SJCRH30 (cell line): Measurements from ENCODE around the gene FLRT1. TPM values are rescaled to one million over a fixed set of nuclear protein-coding genes. Genes with fewer than 3 reads are reported as not detected.

ENCODE experiments used
- DNase-seq, 2 experiments: peaks; one replicate each; pipeline ENCODE4 v3.0.0-alpha.2; 2015 to 2020
- H3K27ac ChIP-seq: fragments of 250-450 bp; sonication (Bioruptor Pico); 2 replicates; pipeline ENCODE4 v1.5.1; 2020; ENCODE audit warnings: mild to moderate bottlenecking, moderate library complexity
- H3K27me3 ChIP-seq: fragments of 250-450 bp; sonication (Bioruptor Pico); 2 replicates; pipeline ENCODE4 v1.5.1; 2020; ENCODE audit warnings: mild to moderate bottlenecking, moderate library complexity
- H3K36me3 ChIP-seq: fragments of 250-450 bp; sonication (Bioruptor Pico); 2 replicates; pipeline ENCODE4 v1.5.1; 2020; ENCODE audit warnings: mild to moderate bottlenecking, moderate library complexity
- H3K4me1 ChIP-seq: fragments of 250-450 bp; sonication (Bioruptor Pico); 2 replicates; pipeline ENCODE4 v1.5.1; 2020; ENCODE audit warnings: mild to moderate bottlenecking, moderate library complexity
- H3K4me3 ChIP-seq: fragments of 250-450 bp; sonication (Bioruptor Pico); 2 replicates; pipeline ENCODE4 v1.5.1; 2020; ENCODE audit warnings: mild to moderate bottlenecking, moderate library complexity
- H3K9me3 ChIP-seq: fragments of 250-450 bp; sonication (Bioruptor Pico); replicated peaks from 2 replicates; pipeline ENCODE4 v1.5.1; 2020; ENCODE audit warnings: mild to moderate bottlenecking, moderate library complexity
- total RNA-seq: library from RNA; depleted of rRNA; stranded (reverse); fragments of >200 nt; shearing (Covaris generic); gene quantifications from 2 replicates; pipeline ENCODE4 v1.2.3, GENCODE V29; 2014

Gene FLRT1
- total RNA-seq, 1 experiment from 2014 or later, result 1.4 TPM

DNA sequence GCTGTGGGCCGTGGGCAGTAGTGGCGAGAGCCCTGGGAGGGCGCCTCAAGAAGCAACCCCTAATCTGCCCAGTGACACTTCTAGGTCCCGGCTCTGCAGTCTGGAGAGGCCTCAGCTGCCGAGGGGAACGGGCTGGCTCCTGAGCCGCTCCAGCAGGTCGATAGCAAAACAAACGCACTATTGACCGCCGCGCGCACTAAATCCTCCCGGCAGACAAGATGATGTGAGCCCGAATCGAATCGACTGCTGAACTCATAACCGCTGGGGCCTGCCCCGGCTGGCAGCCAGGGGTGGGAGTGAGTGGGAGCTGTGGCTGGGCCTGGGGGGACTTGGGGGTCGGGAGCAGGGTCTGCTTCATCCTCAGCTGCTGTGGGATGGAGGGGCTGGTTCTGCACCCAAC lies 36.1 kb downstream of the FLRT1 start:
- Histone ChIP-seq H3K36me3 (no peaks in the 10 kb centered on the region), H3K4me1 (peaks cover 31% of the 10 kb centered on the region), H3K27me3 (no peaks in the 10 kb centered on the region), H3K27ac (peak overlapping the region; percentile 73), H3K4me3 (no peak overlapping the region), H3K9me3 (no peaks in the 10 kb centered on the region)
- peak; percentile 81 to 89 for DNase-seq

DNA sequence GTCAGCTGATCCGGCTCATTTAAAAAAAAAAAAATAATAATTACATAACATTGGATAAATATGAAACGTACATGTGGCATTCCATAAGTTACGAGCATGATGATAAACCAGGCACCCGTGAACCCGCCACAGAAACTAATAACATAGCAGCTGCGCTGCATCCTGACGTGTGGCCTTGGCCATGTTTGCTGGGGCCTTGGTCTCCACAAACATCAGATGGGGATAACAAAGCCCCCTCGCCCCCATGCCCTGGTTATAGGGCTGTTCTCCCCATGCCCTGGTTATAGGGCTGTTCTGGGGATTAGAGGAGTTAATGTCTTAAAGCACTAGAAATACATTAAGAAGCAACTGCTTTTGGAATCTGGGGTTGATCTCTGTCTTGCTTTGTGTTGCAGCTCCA lies 36.7 kb downstream of the FLRT1 start:
- DNase-seq, result peak; percentile 53 to 59
- Histone ChIP-seq H3K27ac (peak overlapping the region; percentile 73), H3K4me1 (peaks cover 31% of the 10 kb centered on the region), H3K27me3 (no peaks in the 10 kb centered on the region), H3K9me3 (no peaks in the 10 kb centered on the region), H3K36me3 (no peaks in the 10 kb centered on the region), H3K4me3 (no peak overlapping the region)

DNA sequence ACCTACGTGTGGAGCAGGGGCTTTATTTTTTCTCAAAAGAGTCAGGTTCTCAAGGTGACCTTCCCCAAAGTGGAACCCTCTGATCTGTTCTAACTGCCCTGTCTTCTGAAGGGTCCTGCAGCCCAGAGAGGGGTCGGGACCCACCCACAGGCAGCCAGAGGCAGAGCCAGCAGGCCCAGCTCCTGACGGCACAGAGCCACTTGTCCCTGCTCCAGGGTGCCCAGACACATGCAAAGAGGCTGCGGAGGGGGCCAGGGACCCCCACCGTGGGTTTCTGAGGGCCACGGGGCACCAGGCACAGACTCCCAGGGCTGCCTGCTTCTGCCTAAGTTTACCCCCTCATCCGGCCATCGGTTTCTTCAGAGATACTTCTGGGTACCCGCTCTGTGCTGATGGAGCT lies 37.1 kb downstream of the FLRT1 start:
- no peak for DNase-seq
- Histone ChIP-seq H3K9me3 (no peaks in the 10 kb centered on the region), H3K4me3 (no peak overlapping the region), H3K27me3 (no peaks in the 10 kb centered on the region), H3K4me1 (peaks cover 35% of the 10 kb centered on the region), H3K36me3 (no peaks in the 10 kb centered on the region), H3K27ac (peak overlapping the region; percentile 73)

DNA sequence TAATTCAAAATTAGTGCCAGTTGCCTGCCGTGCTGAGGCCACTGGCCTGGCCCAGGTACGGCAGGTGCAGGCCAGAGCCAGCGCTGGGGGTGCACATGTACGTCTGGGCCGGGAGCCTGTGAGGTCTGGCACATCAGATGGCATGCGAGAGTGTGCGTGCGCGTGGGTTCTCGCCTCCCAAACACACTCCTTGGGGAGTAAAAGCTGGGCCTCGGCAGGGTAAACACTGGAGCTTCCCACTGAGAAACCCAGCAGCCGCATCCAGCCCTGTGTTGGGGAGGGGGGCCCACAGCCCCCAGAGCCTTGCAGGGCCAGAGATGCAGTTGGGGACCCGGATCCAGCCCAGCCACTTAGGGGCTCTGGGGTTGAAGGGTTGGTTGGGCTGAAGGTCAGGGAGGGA lies 37.8 kb downstream of the FLRT1 start:
- Histone ChIP-seq H3K27ac (no peak overlapping the region), H3K4me1 (peaks cover 42% of the 10 kb centered on the region), H3K27me3 (no peaks in the 10 kb centered on the region), H3K36me3 (no peaks in the 10 kb centered on the region), H3K4me3 (no peak overlapping the region), H3K9me3 (no peaks in the 10 kb centered on the region)
- DNase-seq, result no peak

DNA sequence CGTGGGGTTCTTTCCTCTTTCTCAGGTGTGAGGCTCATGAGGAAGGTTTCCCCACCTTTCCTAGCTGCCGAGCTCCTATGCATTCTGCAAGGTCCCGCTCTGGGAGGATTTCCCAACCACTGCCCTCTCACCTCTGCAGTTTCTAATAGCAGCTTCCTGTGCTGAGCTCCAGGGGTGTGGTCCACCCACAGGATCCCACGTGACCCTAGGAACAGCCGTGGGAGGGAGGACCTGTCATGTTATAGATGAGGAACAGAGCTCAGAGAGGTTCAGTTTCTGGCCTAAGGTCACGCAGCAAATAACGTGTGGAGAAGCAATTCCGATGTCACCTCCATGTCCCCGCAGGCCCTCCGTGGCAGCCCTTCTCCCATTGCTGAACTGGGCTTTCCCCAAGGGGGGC lies 38.5 kb downstream of the FLRT1 start:
- Histone ChIP-seq H3K9me3 (no peaks in the 10 kb centered on the region), H3K27me3 (no peaks in the 10 kb centered on the region), H3K4me3 (no peak overlapping the region), H3K36me3 (no peaks in the 10 kb centered on the region), H3K4me1 (peaks cover 49% of the 10 kb centered on the region), H3K27ac (no peak overlapping the region)
- DNase-seq, result no peak

DNA sequence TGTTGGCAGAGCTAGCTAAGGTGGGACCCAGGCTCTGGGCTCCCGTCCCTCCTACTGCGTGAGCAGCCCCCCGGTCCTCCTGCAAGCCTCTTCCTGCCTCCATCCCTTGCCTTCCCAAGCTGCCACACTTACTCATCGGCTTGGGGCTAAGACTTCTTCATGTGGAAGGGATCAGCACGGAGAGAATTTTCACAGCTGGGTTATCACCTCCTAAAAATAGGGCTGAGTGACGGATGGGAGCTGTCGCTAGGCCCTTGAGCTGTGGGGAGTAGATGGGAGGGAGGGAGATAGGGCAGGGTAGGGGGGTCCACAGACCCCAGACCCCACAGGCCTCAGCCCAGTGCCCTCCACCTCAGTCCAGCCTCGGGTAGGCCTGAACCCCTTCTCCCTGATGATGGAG lies 41.0 kb downstream of the FLRT1 start:
- Histone ChIP-seq H3K4me1 (peaks cover 30% of the 10 kb centered on the region), H3K27me3 (no peaks in the 10 kb centered on the region), H3K4me3 (no peak overlapping the region), H3K9me3 (no peaks in the 10 kb centered on the region), H3K36me3 (no peaks in the 10 kb centered on the region), H3K27ac (no peak overlapping the region)
- DNase-seq, result no peak

DNA sequence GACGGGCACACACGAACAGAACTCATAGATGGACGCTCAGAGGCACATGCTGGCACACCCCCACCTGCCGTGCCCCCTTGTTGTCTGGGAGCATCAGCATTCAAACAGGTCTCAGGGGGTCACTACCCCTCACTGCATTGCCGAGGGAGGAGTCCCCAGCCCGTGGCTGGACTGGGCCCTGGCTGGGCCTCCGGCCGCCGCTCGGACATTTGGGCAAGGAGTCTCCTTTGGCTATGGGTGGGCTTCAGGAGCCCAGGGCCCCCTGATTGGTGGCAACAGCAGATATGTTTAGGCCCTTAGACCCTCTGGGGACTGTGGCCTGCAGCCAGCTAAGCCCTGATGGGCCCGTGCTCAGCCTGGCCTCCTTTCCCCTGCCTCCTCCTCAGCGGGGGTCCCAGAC lies 41.9 kb downstream of the FLRT1 start:
- H3K36me3 ChIP-seq, result no peaks in the 10 kb centered on the region
- peaks cover 27% of the 10 kb centered on the region for H3K4me1 ChIP-seq
- no peaks in the 10 kb centered on the region for H3K9me3 ChIP-seq
- H3K27me3 ChIP-seq, result no peaks in the 10 kb centered on the region
- no peak for DNase-seq
- H3K4me3 ChIP-seq, result no peak overlapping the region
- no peak overlapping the region; the same call in 1 of the 2 replicates for H3K27ac ChIP-seq

DNA sequence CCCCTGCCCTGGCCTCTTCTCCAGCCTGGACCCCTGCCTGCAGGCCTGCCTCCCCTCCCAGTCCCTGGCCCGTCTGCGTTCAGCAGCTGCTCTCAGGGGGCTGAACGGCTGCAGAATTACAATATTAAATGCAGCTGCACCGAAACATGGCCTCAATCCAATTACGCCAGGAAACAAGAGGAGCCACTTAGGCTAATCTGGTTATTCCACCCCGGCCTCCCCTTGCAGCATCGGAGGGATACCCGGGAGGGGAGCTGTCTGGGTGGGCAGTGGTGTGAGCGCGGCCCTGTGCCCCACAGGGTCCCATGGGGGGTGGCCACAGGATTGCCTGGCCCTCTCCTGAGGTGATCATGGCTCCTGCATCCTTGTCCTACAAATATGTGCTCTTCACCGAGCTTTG lies 42.6 kb downstream of the FLRT1 start:
- H3K27ac ChIP-seq, result peak overlapping the region; percentile 33; the same call in 1 of the 2 replicates
- H3K9me3 ChIP-seq, result no peaks in the 10 kb centered on the region
- no peak overlapping the region for H3K4me3 ChIP-seq
- H3K4me1 ChIP-seq, result peaks cover 20% of the 10 kb centered on the region
- no peaks in the 10 kb centered on the region for H3K27me3 ChIP-seq
- peak; percentile 77 to 83 for DNase-seq
- no peaks in the 10 kb centered on the region for H3K36me3 ChIP-seq

DNA sequence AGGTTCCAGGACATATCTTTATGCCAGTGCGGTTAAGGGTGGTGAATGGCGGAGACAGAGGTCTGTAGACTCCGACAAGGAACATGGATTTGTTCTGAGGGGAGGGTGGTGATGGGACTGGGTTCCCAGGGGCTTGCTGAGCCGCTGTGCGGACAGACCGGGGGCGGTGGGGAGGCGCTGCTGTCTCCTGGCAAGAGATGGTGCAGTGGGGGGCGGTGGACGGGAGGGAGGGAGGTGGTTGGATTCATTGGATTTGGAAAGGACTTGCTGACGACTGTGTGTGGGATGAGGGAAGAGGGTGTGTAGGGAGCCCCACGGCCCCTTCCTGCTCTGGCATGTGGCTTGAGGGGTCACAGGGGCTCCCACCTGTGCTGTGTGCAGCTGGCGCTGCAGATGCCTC lies 43.2 kb downstream of the FLRT1 start:
- Histone ChIP-seq H3K4me3 (no peak overlapping the region), H3K4me1 (peaks cover 20% of the 10 kb centered on the region), H3K27me3 (no peaks in the 10 kb centered on the region), H3K36me3 (no peaks in the 10 kb centered on the region), H3K9me3 (no peaks in the 10 kb centered on the region), H3K27ac (peak overlapping the region; percentile 33; the same call in 1 of the 2 replicates)
- DNase-seq, result no peak

DNA sequence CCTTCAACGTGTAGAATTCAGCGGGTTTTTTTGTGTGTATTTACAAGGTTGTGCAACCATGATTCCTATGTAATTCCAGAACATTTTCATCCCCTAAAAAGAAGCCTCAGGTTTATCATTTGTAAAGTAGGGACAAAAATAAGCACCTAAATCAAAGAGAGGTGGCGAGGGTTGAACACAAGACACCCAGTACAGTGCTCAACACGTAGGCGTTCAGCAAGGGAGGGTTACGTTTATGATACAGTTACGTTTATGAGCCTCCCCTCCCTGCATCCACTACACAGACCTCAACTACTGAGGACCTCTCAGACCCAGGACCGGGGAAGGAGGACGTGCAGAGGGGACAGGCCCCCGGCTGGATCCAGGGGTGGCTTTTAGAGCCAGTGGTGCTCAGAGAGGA lies 44.7 kb downstream of the FLRT1 start:
- Histone ChIP-seq H3K9me3 (no peaks in the 10 kb centered on the region), H3K36me3 (no peaks in the 10 kb centered on the region), H3K27me3 (no peaks in the 10 kb centered on the region), H3K4me1 (peaks cover 20% of the 10 kb centered on the region), H3K4me3 (no peak overlapping the region), H3K27ac (no peak overlapping the region)
- DNase-seq, result no peak

DNA sequence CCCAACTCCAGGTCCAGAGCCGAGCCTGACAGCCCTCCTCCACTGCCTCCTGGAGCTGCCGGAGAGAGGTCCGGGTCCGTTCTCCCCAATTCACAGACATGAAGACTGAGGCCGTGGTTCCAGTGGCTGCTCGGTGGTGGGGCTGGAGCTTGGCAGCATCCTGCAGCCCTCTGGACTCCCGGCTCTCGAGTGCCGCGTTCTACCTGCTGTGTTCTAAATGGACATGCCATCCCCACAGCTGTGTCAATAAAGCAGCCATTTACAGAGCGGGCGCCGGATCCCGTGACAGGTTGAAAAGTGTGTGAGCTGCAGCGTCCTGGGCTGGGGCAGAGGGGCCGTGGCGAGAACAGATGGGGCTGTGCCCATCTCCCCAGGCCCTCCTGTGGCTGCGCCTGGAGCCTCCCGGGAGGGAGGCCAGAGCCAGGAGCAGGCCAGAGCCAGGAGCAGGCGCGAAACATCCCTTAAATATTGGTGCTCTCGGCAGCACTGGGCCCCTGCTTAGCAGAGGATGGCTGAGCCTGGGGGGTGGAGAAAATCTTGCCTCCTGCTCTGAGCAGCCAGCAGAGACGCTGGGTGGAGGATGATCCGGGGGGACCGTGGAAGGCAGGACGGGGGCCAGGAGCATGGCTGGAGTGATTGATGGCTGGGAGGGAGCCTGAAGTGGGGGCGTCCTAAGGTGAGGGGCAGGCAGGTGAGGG lies 46.2 kb downstream of the FLRT1 start:
- Histone ChIP-seq H3K36me3 (no peaks in the 10 kb centered on the region), H3K9me3 (no peaks in the 10 kb centered on the region), H3K27ac (no peak overlapping the region), H3K27me3 (no peaks in the 10 kb centered on the region), H3K4me1 (peaks cover 29% of the 10 kb centered on the region), H3K4me3 (no peak overlapping the region)
- DNase-seq, result no peak

DNA sequence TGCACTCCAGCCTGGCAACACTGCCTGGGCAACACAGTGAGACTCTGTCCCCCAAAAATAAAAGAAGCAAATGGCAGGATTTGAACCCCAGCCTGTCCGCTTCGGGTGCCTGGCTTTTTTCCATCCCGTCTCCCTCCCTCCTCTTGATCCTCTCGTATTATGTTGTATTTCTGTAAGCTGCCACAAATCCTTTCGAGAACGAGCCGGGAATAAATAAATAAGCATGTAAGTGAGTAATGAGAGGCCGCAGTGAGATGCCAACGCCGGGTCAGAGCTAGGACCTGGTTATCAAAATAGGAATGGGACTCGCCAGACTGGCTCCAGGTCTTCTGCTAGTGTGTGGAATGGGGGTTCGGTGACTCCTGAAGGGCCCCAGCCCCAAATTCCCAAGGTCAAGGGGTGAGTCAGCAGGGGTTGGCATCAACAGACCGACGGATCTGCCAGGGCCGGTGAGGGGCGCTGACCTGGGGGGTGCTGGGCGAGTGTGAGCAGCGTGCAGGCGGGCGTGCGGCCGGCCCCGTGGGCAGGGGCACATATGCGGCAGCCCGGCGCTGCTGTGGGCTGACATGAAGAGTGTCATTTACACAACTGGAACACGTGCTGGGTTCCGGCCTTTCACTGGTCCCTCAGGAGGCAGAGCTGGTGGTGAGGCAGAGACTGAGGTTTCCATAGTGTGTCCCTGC lies 47.8 kb downstream of the FLRT1 start:
- no peak for DNase-seq
- Histone ChIP-seq H3K36me3 (no peaks in the 10 kb centered on the region), H3K27me3 (no peaks in the 10 kb centered on the region), H3K4me3 (no peak overlapping the region), H3K4me1 (peaks cover 34% of the 10 kb centered on the region), H3K27ac (no peak overlapping the region), H3K9me3 (no peaks in the 10 kb centered on the region)

DNA sequence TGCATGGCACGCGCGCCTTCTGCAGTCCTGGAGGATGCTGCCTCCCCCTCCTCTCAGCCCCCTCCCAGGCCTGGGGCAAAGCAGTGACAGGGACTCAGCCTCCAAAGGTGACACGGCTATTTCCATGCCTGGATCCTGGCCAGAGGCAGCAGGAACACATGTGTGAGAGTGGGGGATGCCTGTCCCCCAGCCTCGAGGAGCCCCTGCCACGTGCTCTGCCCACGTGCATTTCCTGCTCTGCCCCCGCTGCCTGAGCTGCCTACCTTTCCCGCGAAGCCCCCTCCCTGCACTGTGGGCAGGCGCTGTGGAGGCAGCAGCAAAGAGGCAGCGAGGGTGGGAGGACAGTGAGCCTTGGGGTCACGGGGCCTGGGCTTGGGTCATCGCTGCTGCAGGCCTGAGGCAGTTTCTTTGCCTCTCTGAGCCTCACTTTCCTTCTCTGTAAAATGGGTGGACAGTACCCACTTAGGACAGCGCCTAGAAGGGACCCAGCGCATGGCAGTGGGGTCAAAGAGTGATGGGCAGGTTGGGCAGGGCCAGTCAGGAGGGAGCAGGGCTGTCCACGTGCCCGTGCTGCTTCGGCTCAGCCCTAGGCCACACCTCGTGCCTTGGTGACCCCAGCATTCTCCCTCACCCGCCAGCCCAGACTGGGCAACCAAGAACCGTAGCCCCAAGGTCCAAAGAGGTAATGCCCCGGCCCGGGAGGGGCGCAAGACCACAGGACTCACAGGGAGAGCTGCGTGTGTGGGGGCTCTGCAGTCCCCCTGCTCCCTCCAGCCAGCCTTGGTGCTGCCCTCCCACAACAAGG lies 48.6 kb downstream of the FLRT1 start:
- Histone ChIP-seq H3K4me1 (peaks cover 26% of the 10 kb centered on the region), H3K9me3 (no peaks in the 10 kb centered on the region), H3K36me3 (no peaks in the 10 kb centered on the region), H3K27me3 (no peaks in the 10 kb centered on the region), H3K27ac (no peak overlapping the region), H3K4me3 (no peak overlapping the region)
- DNase-seq, result no peak

DNA sequence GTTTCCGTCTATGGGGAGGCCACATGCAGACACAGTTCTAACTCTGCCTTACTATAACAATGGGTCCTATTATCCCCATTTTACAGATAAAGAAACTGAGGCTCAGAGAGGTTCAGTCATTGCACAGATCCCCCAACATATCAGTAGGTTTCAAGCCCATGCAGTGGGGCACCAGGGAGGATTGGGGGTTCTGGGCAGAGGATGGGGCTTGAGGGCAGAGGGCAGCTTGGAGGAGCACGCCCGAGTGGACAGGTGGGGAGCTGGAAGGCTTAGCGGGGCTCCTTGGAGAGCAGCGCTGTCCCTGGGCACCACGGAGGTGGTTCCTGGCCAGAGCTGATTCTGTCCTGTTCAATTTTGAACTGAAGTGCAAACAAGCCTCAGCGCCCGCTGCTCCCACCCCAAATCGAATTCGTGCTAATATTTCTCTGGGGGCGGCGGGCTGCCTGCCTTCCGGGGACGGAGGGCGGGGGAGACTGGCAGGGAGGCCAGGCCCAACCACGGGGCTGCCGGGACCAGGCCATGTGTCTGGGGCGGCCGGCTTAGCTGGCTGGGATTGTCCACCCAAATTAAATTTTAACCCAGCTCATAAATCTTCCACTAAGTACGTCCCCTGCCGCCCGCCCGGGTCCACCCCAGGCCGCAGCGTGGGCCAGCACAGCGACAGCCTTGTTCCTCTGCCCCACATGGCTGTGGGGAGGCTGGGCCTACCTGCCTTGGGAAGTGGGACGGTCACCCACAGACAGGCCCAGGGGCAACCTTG lies 49.4 kb downstream of the FLRT1 start:
- peaks cover 27% of the 10 kb centered on the region for H3K4me1 ChIP-seq

More for the DNA sequence above, 49.4 kb downstream of the FLRT1 start:
- no peak for DNase-seq
- no peaks in the 10 kb centered on the region for H3K9me3 ChIP-seq
- H3K36me3 ChIP-seq, result no peaks in the 10 kb centered on the region
- H3K4me3 ChIP-seq, result no peak overlapping the region
- H3K27ac ChIP-seq, result no peak overlapping the region
- H3K27me3 ChIP-seq, result no peaks in the 10 kb centered on the region
